ENCODE measurements around the gene MADCAM1. TPM values are rescaled to one million over a fixed set of nuclear protein-coding genes. Genes with fewer than 3 reads are reported as not detected.

Gene MADCAM1
- total RNA-seq, 5 donors from 2014 or later (not counting 1 experiment from before 2014, with no cell fraction given), result 0.40 to 1.6 (median 1.4) TPM

DNA sequence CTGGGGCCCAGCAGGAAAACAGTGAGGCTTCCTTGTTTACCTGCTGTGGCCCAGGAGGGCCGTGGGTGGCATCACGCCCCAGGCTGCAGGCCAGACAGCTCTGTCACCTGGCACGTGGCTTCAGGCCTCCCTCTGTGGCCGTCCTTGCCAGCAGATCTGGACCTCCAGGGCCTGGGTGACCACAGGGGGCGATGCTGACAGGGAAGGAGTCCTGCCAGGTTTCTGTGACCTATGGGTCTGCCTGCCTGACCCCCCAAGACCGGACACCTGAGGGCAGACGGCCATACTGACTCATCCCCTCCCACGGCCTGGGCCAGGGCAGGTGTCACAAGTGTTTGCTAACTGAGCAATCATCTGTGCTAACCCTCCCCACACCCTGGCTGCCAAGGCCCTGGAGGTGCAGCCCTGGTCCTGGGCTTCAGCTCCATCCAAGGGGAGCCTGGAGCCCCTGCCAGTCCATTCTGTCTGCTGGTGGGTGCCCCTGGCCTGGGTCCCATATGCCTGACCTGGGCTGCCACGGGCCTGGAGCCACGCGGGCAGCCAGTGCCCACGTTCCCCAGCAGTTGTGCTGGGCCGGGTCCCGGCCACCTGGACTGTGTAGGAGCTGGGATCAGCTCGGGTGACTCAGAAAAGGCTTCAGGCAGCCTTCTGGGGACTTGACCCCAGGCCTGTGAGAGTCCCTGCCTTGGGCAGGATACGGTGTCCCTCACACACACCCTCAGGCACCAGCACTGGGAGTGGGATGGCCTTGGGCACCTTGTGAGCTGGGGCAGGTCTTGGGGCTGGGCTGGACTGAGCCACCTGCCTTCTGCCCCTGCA lies 38.9 kb downstream of the MADCAM1 start:
- DNase-seq (no peak), ATAC-seq (replicated peaks in 1 of 4) (no peak)
- peaks cover 8% of the 10 kb centered on the region for H3K36me3 Mint-ChIP-seq
- no peaks in the 10 kb centered on the region for H3K9me3 ChIP-seq
- H3K4me3 Mint-ChIP-seq, result peak overlapping the region in 2 of 3 donors; percentile 31 to 47
- no peaks in the 10 kb centered on the region for H3K27me3 Mint-ChIP-seq
- WGBS (ENCODE audit: insufficient coverage), result 77% methylated on average over 13 of the region's 16 CpGs
- CTCF ChIA-PET, result no interaction called here
- H3K4me1 ChIP-seq (ENCODE audit: control insufficient read depth in 1 of 2, extremely low read depth in 1 of 2, insufficient read depth in 2 of 2, low read length in 2 of 2), result peaks cover 6 to 42% of the 10 kb centered on the region in 2 experiments
- peaks cover 20 to 34% of the 10 kb centered on the region in 2 donors for H3K36me3 ChIP-seq (ENCODE audit: control insufficient read depth in 2 of 2, extremely low read depth in 1 of 2, insufficient read depth in 1 of 2, low read length in 1 of 2)
- no peaks in the 10 kb centered on the region for H3K27me3 ChIP-seq (replicated peaks in 1 of 2; ENCODE audit: control insufficient read depth in 2 of 2, extremely low read depth in 1 of 2, insufficient read depth in 2 of 2, low read length in 1 of 2)
- H3K27ac Mint-ChIP-seq, result peak overlapping the region in 1 of 2 donors; percentile 63
- H3K9me3 Mint-ChIP-seq, result no peaks in the 10 kb centered on the region
- H3K4me3 ChIP-seq (ENCODE audit: control insufficient read depth in 1 of 2, extremely low read depth in 1 of 2, low read length in 1 of 2), result no peak overlapping the region
- POLR2A ChIA-PET, result no interaction called here
- H3K27ac ChIP-seq (ENCODE audit: low read length), result no peak overlapping the region
- H3K4me1 Mint-ChIP-seq, result peaks cover 15 to 22% (median 17%) of the 10 kb centered on the region in 3 donors

DNA sequence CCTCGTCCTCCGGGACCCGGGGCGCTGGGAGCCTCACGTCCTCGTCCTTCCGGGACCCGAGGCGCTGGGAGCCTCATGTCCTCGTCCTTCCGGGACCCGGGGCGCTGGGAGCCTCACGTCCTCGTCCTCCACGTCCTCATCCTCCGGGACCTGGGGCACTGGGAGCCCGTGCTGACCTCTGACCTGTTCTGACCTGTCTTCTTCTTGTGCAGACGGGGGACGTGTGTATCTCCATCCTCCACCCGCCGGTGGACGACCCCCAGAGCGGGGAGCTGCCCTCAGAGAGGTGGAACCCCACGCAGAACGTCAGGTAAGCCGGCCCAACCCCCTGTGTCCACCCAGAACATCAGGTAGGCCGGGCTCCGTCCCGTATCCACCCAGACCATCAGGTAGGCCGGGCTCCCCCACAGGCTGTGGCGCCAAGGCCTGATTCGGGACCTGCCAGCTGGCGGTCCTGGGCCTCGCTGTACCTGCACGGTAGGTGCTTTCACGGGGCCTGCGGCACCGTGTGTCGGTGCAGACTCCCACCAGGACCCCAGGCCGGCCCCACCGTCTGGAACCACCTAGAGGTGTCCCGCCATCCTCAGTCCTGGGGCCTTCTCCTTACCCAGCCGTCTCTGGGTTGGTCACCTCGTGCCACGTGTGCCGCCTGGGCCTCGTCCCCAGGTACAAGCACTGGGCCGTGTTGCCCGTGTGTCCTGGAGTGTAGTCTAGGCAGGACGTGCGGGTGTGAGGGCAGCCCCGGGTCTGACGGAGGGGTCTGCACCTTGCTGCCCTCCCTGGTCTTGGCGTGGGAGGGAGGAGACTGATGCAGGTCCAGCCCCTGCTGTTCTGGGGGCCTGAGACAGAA lies 40.0 kb downstream of the MADCAM1 start:
- POLR2A ChIA-PET, result no interaction called here
- Histone ChIP-seq H3K9me3 (no peaks in the 10 kb centered on the region), H3K27me3 (replicated peaks in 1 of 2; ENCODE audit: control insufficient read depth in 2 of 2, extremely low read depth in 1 of 2, insufficient read depth in 2 of 2, low read length in 1 of 2) (no peaks in the 10 kb centered on the region), H3K4me1 (ENCODE audit: control insufficient read depth in 1 of 2, extremely low read depth in 1 of 2, insufficient read depth in 2 of 2, low read length in 2 of 2) (peaks cover 6 to 34% of the 10 kb centered on the region in 2 experiments), H3K36me3 (ENCODE audit: control insufficient read depth in 2 of 2, extremely low read depth in 1 of 2, insufficient read depth in 1 of 2, low read length in 1 of 2) (peaks cover 20 to 35% of the 10 kb centered on the region in 2 donors), H3K27ac (ENCODE audit: low read length) (no peak overlapping the region), H3K4me3 (ENCODE audit: control insufficient read depth in 1 of 2, extremely low read depth in 1 of 2, low read length in 1 of 2) (no peak overlapping the region)
- H3K36me3 Mint-ChIP-seq, result peaks cover 8% of the 10 kb centered on the region
- H3K4me1 Mint-ChIP-seq, result peaks cover 15 to 18% (median 17%) of the 10 kb centered on the region in 3 donors
- CTCF ChIA-PET, result interaction anchor here in 1 of 2 donors (0.6 kb wide), 1 partner anchor 1605 kb away, joined by 3 read pairs; no protein-coding TSS in a partner anchor
- H3K9me3 Mint-ChIP-seq, result no peaks in the 10 kb centered on the region
- H3K4me3 Mint-ChIP-seq, result no peak overlapping the region
- DNase-seq, result no peak
- no peaks in the 10 kb centered on the region for H3K27me3 Mint-ChIP-seq
- no peak for ATAC-seq (replicated peaks in 1 of 4)
- no peak overlapping the region for H3K27ac Mint-ChIP-seq
- WGBS (ENCODE audit: insufficient coverage), result 94% methylated on average over 55 of the region's 55 CpGs

DNA sequence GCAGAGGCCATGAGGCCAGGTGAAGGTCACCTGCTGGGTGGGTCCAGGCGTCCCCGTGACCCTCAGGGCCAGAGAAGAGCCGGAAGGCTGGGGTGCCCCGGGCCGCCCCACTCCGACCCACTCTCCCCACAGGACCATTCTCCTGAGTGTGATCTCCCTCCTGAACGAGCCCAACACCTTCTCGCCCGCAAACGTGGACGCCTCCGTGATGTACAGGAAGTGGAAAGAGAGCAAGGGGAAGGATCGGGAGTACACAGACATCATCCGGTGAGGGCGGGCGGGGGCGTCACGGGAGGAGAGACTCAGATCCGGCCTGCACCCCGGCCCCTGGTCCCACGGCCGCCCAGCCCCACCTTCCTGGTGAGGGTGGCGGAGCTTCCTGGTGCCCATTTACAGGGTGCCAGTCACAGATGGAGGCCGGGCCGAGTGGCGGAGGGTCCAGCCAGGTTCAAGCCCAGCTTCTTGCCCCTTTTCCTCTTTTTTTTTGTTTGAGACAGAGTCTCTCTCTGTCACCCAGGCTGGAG lies 40.7 kb downstream of the MADCAM1 start:
- H3K36me3 ChIP-seq (ENCODE audit: control insufficient read depth in 2 of 2, extremely low read depth in 1 of 2, insufficient read depth in 1 of 2, low read length in 1 of 2), result peaks cover 25 to 42% of the 10 kb centered on the region in 2 donors
- ChIA-PET CTCF (no interaction called here), POLR2A (no interaction called here)
- no peak overlapping the region for H3K4me3 ChIP-seq (ENCODE audit: control insufficient read depth in 1 of 2, extremely low read depth in 1 of 2, low read length in 1 of 2)
- ATAC-seq (replicated peaks in 1 of 4), result no peak
- Mint-ChIP-seq H3K9me3 (no peaks in the 10 kb centered on the region), H3K36me3 (peaks cover 8% of the 10 kb centered on the region), H3K27me3 (no peaks in the 10 kb centered on the region), H3K4me3 (no peak overlapping the region), H3K4me1 (peaks cover 15 to 18% (median 17%) of the 10 kb centered on the region in 3 donors), H3K27ac (no peak overlapping the region)
- H3K27me3 ChIP-seq (replicated peaks in 1 of 2; ENCODE audit: control insufficient read depth in 2 of 2, extremely low read depth in 1 of 2, insufficient read depth in 2 of 2, low read length in 1 of 2), result no peaks in the 10 kb centered on the region
- peaks cover 6 to 34% of the 10 kb centered on the region in 2 experiments for H3K4me1 ChIP-seq (ENCODE audit: control insufficient read depth in 1 of 2, extremely low read depth in 1 of 2, insufficient read depth in 2 of 2, low read length in 2 of 2)
- H3K9me3 ChIP-seq, result no peaks in the 10 kb centered on the region
- H3K27ac ChIP-seq (ENCODE audit: low read length), result no peak overlapping the region
- no peak for DNase-seq
- WGBS (ENCODE audit: insufficient coverage), result 92% methylated on average over 12 of the region's 26 CpGs

DNA sequence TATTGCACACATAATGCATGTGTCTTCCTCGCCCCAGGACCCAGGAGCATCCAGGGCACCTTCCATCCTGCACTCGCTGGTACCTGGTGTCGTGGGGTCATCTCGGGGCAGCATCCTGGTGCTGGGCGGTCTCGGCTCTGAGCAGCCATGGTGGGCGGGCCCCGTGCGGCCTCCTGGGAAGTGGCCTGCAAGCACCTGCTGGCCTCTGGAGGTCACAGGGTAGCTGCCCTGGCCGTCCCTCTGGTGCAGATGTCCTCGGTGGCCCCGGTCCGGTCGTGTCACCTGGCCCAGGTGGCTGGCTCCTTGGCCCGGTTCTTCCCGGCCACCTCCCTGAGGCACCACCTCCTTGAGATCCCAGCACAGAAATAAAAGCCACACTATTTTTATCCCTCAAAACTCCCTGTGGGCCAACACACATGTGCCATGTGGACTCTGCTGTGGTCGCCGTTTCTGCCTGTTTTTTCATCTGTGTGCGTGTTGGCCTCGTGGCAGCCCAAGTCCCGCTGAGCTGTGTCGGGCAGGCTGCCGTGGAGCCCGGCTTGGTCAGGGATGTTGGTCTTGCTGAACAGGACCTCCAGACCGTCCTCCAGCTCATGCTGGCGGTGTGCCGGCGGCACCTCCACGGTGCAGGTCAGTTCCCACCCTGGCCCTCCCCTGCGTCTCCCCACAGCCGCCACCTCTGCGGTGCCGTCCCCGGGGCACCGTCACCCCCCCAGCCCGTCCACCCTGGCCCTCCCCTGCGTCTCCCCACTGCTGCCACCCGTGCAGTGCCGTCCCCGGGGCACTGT lies 42.5 kb downstream of the MADCAM1 start:
- no peak for ATAC-seq (replicated peaks in 1 of 4)
- no peak overlapping the region for H3K27ac Mint-ChIP-seq
- peaks cover 8% of the 10 kb centered on the region for H3K36me3 Mint-ChIP-seq
- Histone ChIP-seq H3K4me3 (ENCODE audit: control insufficient read depth in 1 of 2, extremely low read depth in 1 of 2, low read length in 1 of 2) (no peak overlapping the region), H3K27me3 (replicated peaks in 1 of 2; ENCODE audit: control insufficient read depth in 2 of 2, extremely low read depth in 1 of 2, insufficient read depth in 2 of 2, low read length in 1 of 2) (no peaks in the 10 kb centered on the region), H3K9me3 (no peaks in the 10 kb centered on the region), H3K27ac (ENCODE audit: low read length) (no peak overlapping the region), H3K4me1 (ENCODE audit: control insufficient read depth in 1 of 2, extremely low read depth in 1 of 2, insufficient read depth in 2 of 2, low read length in 2 of 2) (peaks cover 4 to 33% of the 10 kb centered on the region in 2 experiments), H3K36me3 (ENCODE audit: control insufficient read depth in 2 of 2, extremely low read depth in 1 of 2, insufficient read depth in 1 of 2, low read length in 1 of 2) (peaks cover 27 to 47% of the 10 kb centered on the region in 2 donors)
- 93% methylated on average over 38 of the region's 40 CpGs for WGBS (ENCODE audit: insufficient coverage)
- POLR2A ChIA-PET, result no interaction called here
- peaks cover 14 to 16% (median 16%) of the 10 kb centered on the region in 3 donors for H3K4me1 Mint-ChIP-seq
- DNase-seq, result no peak
- CTCF ChIA-PET, result no interaction called here
- H3K27me3 Mint-ChIP-seq, result no peaks in the 10 kb centered on the region
- no peaks in the 10 kb centered on the region for H3K9me3 Mint-ChIP-seq
- H3K4me3 Mint-ChIP-seq, result no peak overlapping the region

DNA sequence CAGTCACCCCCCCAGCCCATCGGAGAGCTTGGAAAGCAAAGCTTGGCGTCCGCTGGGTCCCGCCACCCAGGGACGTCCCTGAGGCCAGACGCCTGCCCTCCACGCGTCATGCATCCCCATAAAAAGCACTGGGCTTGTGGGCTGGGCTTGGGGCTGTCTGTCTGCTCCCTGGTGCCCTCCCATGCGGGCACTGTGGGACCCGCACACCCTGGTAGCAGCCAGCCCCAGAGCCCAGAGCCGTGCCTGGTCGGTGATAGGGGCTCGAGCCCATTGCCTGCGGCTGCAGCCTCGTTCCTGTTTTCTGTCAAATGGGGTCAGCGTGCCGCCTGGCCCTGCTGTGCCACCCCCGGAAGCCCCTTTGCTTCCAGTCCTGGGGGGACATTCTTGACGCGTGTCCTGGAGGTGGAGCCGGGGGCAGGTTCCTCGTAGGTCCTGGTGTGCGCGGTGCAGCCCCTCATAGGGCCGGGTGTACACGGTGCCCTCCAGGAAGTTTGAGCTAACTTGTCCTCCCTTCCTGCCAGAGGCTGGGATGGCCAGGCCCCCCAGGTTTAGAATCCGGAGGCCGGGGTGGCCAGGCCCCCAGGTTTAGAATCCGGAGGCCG lies 43.2 kb downstream of the MADCAM1 start:
- WGBS (ENCODE audit: insufficient coverage), result 93% methylated on average over 23 of the region's 30 CpGs
- Mint-ChIP-seq H3K27me3 (no peaks in the 10 kb centered on the region), H3K9me3 (no peaks in the 10 kb centered on the region), H3K4me3 (no peak overlapping the region), H3K4me1 (peaks cover 17 to 18% (median 18%) of the 10 kb centered on the region in 3 donors), H3K27ac (no peak overlapping the region), H3K36me3 (peaks cover 8% of the 10 kb centered on the region)
- peaks cover 6 to 33% of the 10 kb centered on the region in 2 experiments for H3K4me1 ChIP-seq (ENCODE audit: control insufficient read depth in 1 of 2, extremely low read depth in 1 of 2, insufficient read depth in 2 of 2, low read length in 2 of 2)
- ChIA-PET POLR2A (no interaction called here), CTCF (no interaction called here)
- ATAC-seq (replicated peaks in 1 of 4) (no peak), DNase-seq (no peak)
- no peaks in the 10 kb centered on the region for H3K9me3 ChIP-seq
- H3K4me3 ChIP-seq (ENCODE audit: control insufficient read depth in 1 of 2, extremely low read depth in 1 of 2, low read length in 1 of 2), result no peak overlapping the region
- H3K36me3 ChIP-seq (ENCODE audit: control insufficient read depth in 2 of 2, extremely low read depth in 1 of 2, insufficient read depth in 1 of 2, low read length in 1 of 2), result peaks cover 27 to 47% of the 10 kb centered on the region in 2 donors
- H3K27me3 ChIP-seq (replicated peaks in 1 of 2; ENCODE audit: control insufficient read depth in 2 of 2, extremely low read depth in 1 of 2, insufficient read depth in 2 of 2, low read length in 1 of 2), result no peaks in the 10 kb centered on the region
- H3K27ac ChIP-seq (ENCODE audit: low read length), result no peak overlapping the region

All from T-cell (primary cell).